ENCODE data around the gene OSBPL10.

The OSBPL10 gene

DNA sequence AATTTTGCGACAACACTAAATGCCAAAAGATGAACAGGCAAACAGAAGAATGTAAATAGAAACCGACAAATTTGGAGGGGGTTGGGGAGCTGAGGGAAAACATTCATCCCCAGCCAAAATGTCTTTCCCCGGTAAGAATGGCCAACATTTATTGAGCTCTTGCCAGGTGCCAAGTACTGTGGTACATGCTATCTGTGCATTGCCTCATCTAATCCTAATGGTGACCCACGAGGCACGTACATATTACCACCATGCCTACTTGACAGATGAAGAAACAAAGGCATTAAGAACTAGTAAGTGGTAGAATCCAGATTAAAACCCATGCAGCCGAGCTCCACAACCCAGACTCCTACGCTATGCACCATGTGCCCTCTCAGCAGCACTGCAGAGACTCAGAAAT is 242.7 kb downstream of the OSBPL10 start:
- Mint-ChIP-seq H3K4me3 (no peak overlapping the region), H3K4me1 (no peaks in the 10 kb centered on the region), H3K27ac (no peak overlapping the region), H3K9me3 (peaks cover 7% of the 10 kb centered on the region), H3K36me3 (ENCODE audit: low read depth) (peaks cover 19% of the 10 kb centered on the region), H3K27me3 (ENCODE audit: low read depth, poor library complexity) (peaks cover 6% of the 10 kb centered on the region)
- DNase-seq: no peak
- TF ChIP-seq, protein P1, sequence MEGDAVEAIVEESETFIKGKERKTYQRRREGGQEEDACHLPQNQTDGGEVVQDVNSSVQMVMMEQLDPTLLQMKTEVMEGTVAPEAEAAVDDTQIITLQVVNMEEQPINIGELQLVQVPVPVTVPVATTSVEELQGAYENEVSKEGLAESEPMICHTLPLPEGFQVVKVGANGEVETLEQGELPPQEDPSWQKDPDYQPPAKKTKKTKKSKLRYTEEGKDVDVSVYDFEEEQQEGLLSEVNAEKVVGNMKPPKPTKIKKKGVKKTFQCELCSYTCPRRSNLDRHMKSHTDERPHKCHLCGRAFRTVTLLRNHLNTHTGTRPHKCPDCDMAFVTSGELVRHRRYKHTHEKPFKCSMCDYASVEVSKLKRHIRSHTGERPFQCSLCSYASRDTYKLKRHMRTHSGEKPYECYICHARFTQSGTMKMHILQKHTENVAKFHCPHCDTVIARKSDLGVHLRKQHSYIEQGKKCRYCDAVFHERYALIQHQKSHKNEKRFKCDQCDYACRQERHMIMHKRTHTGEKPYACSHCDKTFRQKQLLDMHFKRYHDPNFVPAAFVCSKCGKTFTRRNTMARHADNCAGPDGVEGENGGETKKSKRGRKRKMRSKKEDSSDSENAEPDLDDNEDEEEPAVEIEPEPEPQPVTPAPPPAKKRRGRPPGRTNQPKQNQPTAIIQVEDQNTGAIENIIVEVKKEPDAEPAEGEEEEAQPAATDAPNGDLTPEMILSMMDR (IDR thresholded peaks at IDR 0.05): no peak

DNA sequence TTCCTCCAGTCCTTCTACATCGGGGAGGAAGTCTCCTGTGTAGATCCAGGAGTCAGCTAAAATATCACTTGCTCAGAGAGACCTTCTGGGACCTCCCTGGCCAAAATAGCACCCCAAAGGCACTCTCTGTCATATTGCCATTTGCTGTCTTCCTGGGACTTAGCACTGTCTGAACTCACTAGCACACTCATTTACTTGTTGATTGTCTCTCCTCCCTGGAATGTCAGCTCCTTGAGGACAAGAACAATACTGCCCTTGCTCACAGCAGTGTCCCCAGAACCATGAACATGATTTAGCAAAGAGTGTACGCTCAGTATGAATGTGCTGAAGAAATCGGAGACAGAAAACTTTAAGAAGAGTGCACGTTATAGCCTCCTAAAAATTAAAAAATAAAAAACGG is 245.4 kb downstream of the OSBPL10 start:
- H3K4me1 Mint-ChIP-seq: no peaks in the 10 kb centered on the region
- TF ChIP-seq, protein P1 (IDR thresholded peaks at IDR 0.05): no peak
- no peak overlapping the region for H3K27ac Mint-ChIP-seq
- H3K27me3 Mint-ChIP-seq (ENCODE audit: low read depth, poor library complexity): peaks cover 6% of the 10 kb centered on the region
- no peak overlapping the region for H3K4me3 Mint-ChIP-seq
- peaks cover 14% of the 10 kb centered on the region for H3K36me3 Mint-ChIP-seq (ENCODE audit: low read depth)
- H3K9me3 Mint-ChIP-seq: peaks cover 7% of the 10 kb centered on the region
- no peak for DNase-seq

DNA sequence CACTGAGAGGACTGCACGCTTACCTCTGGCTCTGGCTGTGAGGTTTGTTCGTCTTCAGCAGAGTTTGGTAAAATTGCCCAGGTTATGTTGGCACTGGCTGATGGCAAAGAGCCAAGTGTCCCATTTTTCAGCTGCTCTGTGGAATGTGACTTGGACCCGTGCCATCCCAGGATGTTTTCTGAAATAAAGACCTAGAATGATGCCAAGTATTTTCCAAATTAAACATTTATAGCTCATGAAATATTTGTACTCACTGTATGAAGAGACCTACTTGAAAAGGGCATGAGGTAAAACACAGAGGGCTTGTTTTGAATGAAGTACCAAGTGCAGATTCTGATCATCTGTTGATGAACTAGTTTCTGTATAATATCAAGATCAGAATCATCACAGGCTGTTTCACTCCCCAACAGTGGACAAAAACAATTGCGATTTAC is 247.8 kb downstream of the OSBPL10 start:
- Mint-ChIP-seq H3K4me3 (no peak overlapping the region), H3K27ac (no peak overlapping the region)
- TF ChIP-seq, protein P1 (IDR thresholded peaks at IDR 0.05): no peak

DNA sequence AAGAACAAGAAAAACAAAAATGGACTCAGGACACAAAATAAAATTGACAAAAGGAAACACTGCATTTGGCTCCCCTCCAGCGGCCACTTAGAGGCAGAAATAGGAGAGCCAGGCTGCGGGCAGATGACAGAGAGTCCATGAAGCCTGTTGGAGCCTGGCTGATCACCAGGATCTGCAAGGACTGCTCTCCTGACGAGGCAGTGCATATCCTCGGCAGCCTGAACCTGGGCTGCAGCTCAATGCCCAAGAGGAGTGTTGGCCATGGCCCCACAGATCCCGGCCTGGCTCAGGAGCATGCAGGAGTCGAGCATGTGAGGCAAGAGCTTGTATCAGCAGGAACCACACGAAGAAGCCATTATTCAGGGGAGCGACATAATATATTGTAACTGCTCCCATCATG is 248.5 kb downstream of the OSBPL10 start:
- H3K4me3 Mint-ChIP-seq: no peak overlapping the region
- peaks cover under 1% of the 10 kb centered on the region for H3K27me3 Mint-ChIP-seq (ENCODE audit: low read depth, poor library complexity)
- DNase-seq: no peak
- peaks cover 7% of the 10 kb centered on the region for H3K9me3 Mint-ChIP-seq
- peaks cover 14% of the 10 kb centered on the region for H3K36me3 Mint-ChIP-seq (ENCODE audit: low read depth)
- TF ChIP-seq, protein P1 (IDR thresholded peaks at IDR 0.05): no peak
- H3K4me1 Mint-ChIP-seq: peaks cover 7% of the 10 kb centered on the region
- no peak overlapping the region for H3K27ac Mint-ChIP-seq

More for the DNA sequence above, 247.8 kb downstream of the OSBPL10 start:
- peaks cover 7% of the 10 kb centered on the region for H3K9me3 Mint-ChIP-seq
- no peak for DNase-seq
- H3K4me1 Mint-ChIP-seq: peaks cover under 1% of the 10 kb centered on the region
- H3K36me3 Mint-ChIP-seq (ENCODE audit: low read depth): peaks cover 14% of the 10 kb centered on the region
- H3K27me3 Mint-ChIP-seq (ENCODE audit: low read depth, poor library complexity): peaks cover 6% of the 10 kb centered on the region

DNA sequence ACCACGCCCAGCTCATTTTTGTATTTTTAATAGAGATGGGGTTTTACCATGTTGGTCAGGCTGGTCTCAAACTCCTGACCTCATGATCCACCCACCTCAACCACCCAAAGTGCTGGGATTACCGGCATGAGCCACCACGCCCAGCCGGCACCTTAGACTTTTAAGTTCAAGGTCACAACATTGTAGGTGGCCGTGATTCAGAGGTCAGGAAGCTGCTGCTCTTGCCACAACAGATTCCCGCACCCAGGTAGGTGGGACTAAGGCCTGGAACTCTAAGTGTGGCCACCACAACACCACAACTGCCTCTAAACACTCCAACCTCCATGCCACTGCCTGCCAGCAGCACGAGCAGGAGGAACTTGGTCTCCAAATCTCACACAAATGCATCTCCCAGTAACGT is 251.5 kb downstream of the OSBPL10 start:
- peaks cover 15% of the 10 kb centered on the region for H3K4me1 Mint-ChIP-seq
- H3K9me3 Mint-ChIP-seq: no peaks in the 10 kb centered on the region
- no peak for DNase-seq
- TF ChIP-seq, protein P1 (IDR thresholded peaks at IDR 0.05): no peak
- H3K27me3 Mint-ChIP-seq (ENCODE audit: low read depth, poor library complexity): peaks cover 5% of the 10 kb centered on the region
- no peak overlapping the region for H3K4me3 Mint-ChIP-seq
- H3K27ac Mint-ChIP-seq: no peak overlapping the region
- H3K36me3 Mint-ChIP-seq (ENCODE audit: low read depth): no peaks in the 10 kb centered on the region

DNA sequence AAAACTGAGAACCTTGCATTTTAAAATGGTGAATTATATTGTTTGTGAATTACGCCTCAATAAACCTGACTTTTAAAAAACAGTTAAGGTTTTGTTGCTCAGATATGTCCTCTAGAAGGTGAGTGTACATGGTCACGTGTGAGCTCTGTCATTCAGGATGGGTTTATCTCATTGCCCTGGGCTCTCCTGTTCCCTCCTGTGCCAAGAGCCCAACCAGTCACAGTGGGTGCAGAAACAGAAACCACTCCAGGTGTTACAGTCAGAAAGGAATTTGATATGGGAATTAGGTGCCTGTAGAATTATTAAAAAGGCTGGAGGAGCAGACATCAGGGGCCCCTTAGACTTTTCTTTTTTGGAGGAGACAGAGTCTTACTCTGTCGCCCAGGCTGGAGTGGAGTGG is 252.0 kb downstream of the OSBPL10 start:
- Mint-ChIP-seq H3K27me3 (ENCODE audit: low read depth, poor library complexity) (peaks cover 5% of the 10 kb centered on the region), H3K4me1 (peaks cover 20% of the 10 kb centered on the region), H3K27ac (peak overlapping the region; percentile 75), H3K9me3 (no peaks in the 10 kb centered on the region), H3K36me3 (ENCODE audit: low read depth) (no peaks in the 10 kb centered on the region), H3K4me3 (no peak overlapping the region)
- TF ChIP-seq, protein P1 (IDR thresholded peaks at IDR 0.05): no peak
- DNase-seq: no peak

Data from nephron progenitor cell (in vitro differentiated cells).